IMR-90 (cell line): ENCODE measurements around the gene ILDR2. TPM values are rescaled to one million over a fixed set of nuclear protein-coding genes. Genes with fewer than 3 reads are reported as not detected.

Experiments
- ATAC-seq: fragments of 200-7000 bp; cut with Tn5 transposase; 2 replicates; pipeline ENCODE4 v1.9.1; 2020; ENCODE audit warnings: low read depth, mild to moderate bottlenecking, moderate library complexity
- Bru-seq: library from RNA; stranded (reverse); fragments of 400-500 nt; gene quantifications from one replicate; lab custom pipeline; 2021; lab: Mats Ljungman, UMichigan
- BruChase-seq, 2 experiments: library from RNA; stranded (reverse); fragments of 400-500 nt; gene quantifications; one replicate each; lab custom pipeline; 2021; lab: Mats Ljungman, UMichigan
- BruUV-seq: library from RNA; stranded (reverse); fragments of 400-500 nt; replicated peaks from 2 replicates; lab custom pipeline; 2021; lab: Mats Ljungman, UMichigan
- CTCF ChIA-PET: fragments of 300-600 bp; formaldehyde crosslinking; extraction: SDS; loops from one replicate; lab custom pipeline; 2021; ENCODE audit warnings: antibody characterized with exemption; lab: Yijun Ruan, JAX
- POLR2A ChIA-PET: fragments of 300-600 bp; sonication (Branson Sonifier 250); formaldehyde crosslinking; loops from one replicate; lab custom pipeline; 2022; ENCODE audit warnings: antibody characterized with exemption; ENCODE audit not compliant: unreplicated experiment; lab: Charles Lee
- DNase-seq: peaks from one replicate; pipeline ENCODE4 v3.0.0; 2013
- H2AFZ ChIP-seq: replicated peaks from 2 replicates; pipeline ENCODE3; 2013; ENCODE audit warnings: low read length, mild to moderate bottlenecking; ENCODE audit not compliant: poor library complexity
- H2AK5ac ChIP-seq: 2 replicates; pipeline ENCODE4 v1.6.1; 2013; ENCODE audit warnings: low read depth, low read length, inconsistent platforms
- H2AK9ac ChIP-seq: replicated peaks from 2 replicates; pipeline ENCODE3; 2013; ENCODE audit warnings: mild to moderate bottlenecking, low read depth, low read length, moderate library complexity; ENCODE audit not compliant: poor library complexity
- H2BK120ac ChIP-seq: 2 replicates; pipeline ENCODE4 v1.6.1; 2013; ENCODE audit warnings: low read depth, low read length, inconsistent platforms
- H2BK15ac ChIP-seq: 3 replicates; pipeline ENCODE4 v1.6.1; 2013; ENCODE audit warnings: low read depth, low read length, inconsistent platforms
- H2BK20ac ChIP-seq: 2 replicates; pipeline ENCODE4 v1.6.1; 2013; ENCODE audit warnings: low read depth, mild to moderate bottlenecking, inconsistent platforms, low read length, moderate library complexity
- H2BK5ac ChIP-seq: 2 replicates; pipeline ENCODE4 v1.6.1; 2013; ENCODE audit warnings: mild to moderate bottlenecking, low read depth, low read length, inconsistent platforms; ENCODE audit not compliant: poor library complexity, severe bottlenecking
- H3K14ac ChIP-seq: replicated peaks from 2 replicates; pipeline ENCODE4 v1.6.1; 2013; ENCODE audit warnings: low read depth, low read length, inconsistent platforms
- H3K18ac ChIP-seq: 2 replicates; pipeline ENCODE4 v1.6.1; 2013; ENCODE audit warnings: low read depth, low read length, control low read depth
- H3K23ac ChIP-seq: 2 replicates; pipeline ENCODE4 v1.6.1; 2013; ENCODE audit warnings: low read depth, low read length, inconsistent platforms
- H3K27ac ChIP-seq: 2 replicates; pipeline ENCODE4 v1.5.1; 2013; ENCODE audit warnings: mild to moderate bottlenecking, control low read depth, low read length; ENCODE audit not compliant: insufficient read depth
- H3K27me3 ChIP-seq: 2 replicates; pipeline ENCODE4 v1.6.1; 2013; ENCODE audit warnings: low read length; ENCODE audit not compliant: control insufficient read depth, insufficient read depth
- H3K36me3 ChIP-seq: 2 replicates; pipeline ENCODE4 v1.6.1; 2013; ENCODE audit warnings: low read length, mixed read lengths; ENCODE audit not compliant: control insufficient read depth, insufficient read depth
- H3K4ac ChIP-seq: 2 replicates; pipeline ENCODE4 v1.6.1; 2013; ENCODE audit warnings: low read depth, low read length, inconsistent platforms
- H3K4me1 ChIP-seq: 2 replicates; pipeline ENCODE4 v1.6.1; 2013; ENCODE audit warnings: low read length, mixed read lengths; ENCODE audit not compliant: control insufficient read depth, insufficient read depth
- H3K4me2 ChIP-seq: 2 replicates; pipeline ENCODE4 v1.6.1; 2013; ENCODE audit warnings: low read depth, mild to moderate bottlenecking, control low read depth, low read length, moderate library complexity
- H3K4me3 ChIP-seq: 2 replicates; pipeline ENCODE4 v1.5.1; 2013; ENCODE audit warnings: low read depth, mild to moderate bottlenecking, control low read depth, low read length, moderate library complexity; ENCODE audit not compliant: insufficient read depth
- H3K56ac ChIP-seq: 2 replicates; pipeline ENCODE4 v1.6.1; 2013; ENCODE audit warnings: low read length, inconsistent platforms; ENCODE audit not compliant: insufficient read depth; ENCODE audit errors: extremely low read depth
- H3K79me1 ChIP-seq, 2 experiments: 2 replicates each; pipeline ENCODE4 v1.6.1; 2013; ENCODE audit warnings: low read length in 2 of 2, inconsistent platforms in 1 of 2, low read depth in 1 of 2
- H3K9ac ChIP-seq: 2 replicates; pipeline ENCODE4 v1.6.1; 2013; ENCODE audit warnings: low read depth, low read length, control low read depth
- H3K9me1 ChIP-seq: 2 replicates; pipeline ENCODE4 v1.6.1; 2013; ENCODE audit warnings: low read length, inconsistent platforms; ENCODE audit not compliant: insufficient read depth
- H3K9me3 ChIP-seq: 2 replicates; pipeline ENCODE4 v1.6.1; 2013; ENCODE audit warnings: low read length; ENCODE audit not compliant: control insufficient read depth, insufficient read depth
- H4K20me1 ChIP-seq: 2 replicates; pipeline ENCODE4 v1.6.1; 2013; ENCODE audit warnings: low read length, inconsistent platforms; ENCODE audit not compliant: insufficient read depth
- H4K5ac ChIP-seq: 2 replicates; pipeline ENCODE4 v1.6.1; 2013; ENCODE audit warnings: mild to moderate bottlenecking, low read depth, low read length, control low read depth
- H4K8ac ChIP-seq, 2 experiments: 2 replicates each; pipeline ENCODE4 v1.6.1; 2013; ENCODE audit warnings: low read depth in 2 of 2, low read length in 2 of 2, control low read depth in 1 of 2, inconsistent platforms in 1 of 2
- H4K91ac ChIP-seq: 2 replicates; pipeline ENCODE4 v1.6.1; 2013; ENCODE audit warnings: low read depth, low read length, inconsistent platforms; ENCODE audit not compliant: insufficient read depth
- BHLHE40 ChIP-seq: fragments of 150-350 bp; IDR thresholded peaks from 2 replicates; pipeline ENCODE4 v1.6.1; 2016; ENCODE audit warnings: mild to moderate bottlenecking, low read depth, low read length
- RAD21 ChIP-seq: IDR thresholded peaks from 2 replicates; pipeline ENCODE4 v1.6.1; 2012; ENCODE audit warnings: low read length, improper control_type of control experiment
- WGBS, 2 experiments: methylation state at CpG; one replicate each; pipeline versions ENCODE4 v1.1.5 to v1.1.7; 2013; ENCODE audit warnings: missing lambda C conversion rate in 2 of 2; ENCODE audit not compliant: insufficient read length in 1 of 2; ENCODE audit errors: extremely low coverage in 2 of 2; 5-methylcytosine and 5-hydroxymethylcytosine counted together
- dilution Hi-C: fragments of 300-500 bp; cut with HindIII; formaldehyde crosslinking; loops from one replicate; pipeline ENCODE4 v1.14.3; 2018; ENCODE audit warnings: low sequenced_read_pairs; ENCODE audit not compliant: unreplicated experiment
- in situ Hi-C: fragments of 300-500 bp; cut with MboI; formaldehyde crosslinking; loops from 3 replicates; pipeline ENCODE4 v1.14.3; 2019; ENCODE audit warnings: low sequenced_read_pairs, inconsistent platforms, mixed read lengths
- intact Hi-C: fragments of 100-400 bp; cut with micrococcal nuclease; formaldehyde crosslinking; loops from 2 replicates; pipeline ENCODE4 v1.10.0; 2022
- long read RNA-seq: library from polyadenylated mRNA; unstranded; transcript quantifications from one replicate; pipeline ENCODE4 v2.0.0, GENCODE V29; 2021; ENCODE audit not compliant: unreplicated experiment
- polyA plus RNA-seq, 3 experiments: library from polyadenylated mRNA; depleted of rRNA; stranded (reverse); fragments of >200 nt; gene quantifications; 2 replicates each; pipeline ENCODE4 v1.2.3, GENCODE V29; 2012; ENCODE audit warnings: low replicate concordance in 1 of 3
- total RNA-seq: library from RNA; depleted of rRNA; stranded (reverse); fragments of >200 nt; gene quantifications from 2 replicates; pipeline ENCODE4 v1.2.3, GENCODE V29; 2012; rRNA removed
- TF ChIP-seq, protein P1 (sequence below): fragments of 150-350 bp; IDR thresholded peaks from 2 replicates; pipeline ENCODE4 v1.6.1; 2016; ENCODE audit warnings: low read depth, mild to moderate bottlenecking, low read length, moderate library complexity, borderline replicate concordance
- TF ChIP-seq, protein P2 (sequence below): conservative IDR thresholded peaks from 2 replicates; pipeline ENCODE4 v1.5.1; 2012; ENCODE audit warnings: mild to moderate bottlenecking, low read depth, low read length, improper control_type of control experiment
- TF ChIP-seq, protein P3 (sequence below): fragments of 150-350 bp; IDR thresholded peaks from 2 replicates; pipeline ENCODE4 v1.6.1; 2017; ENCODE audit warnings: mild to moderate bottlenecking, antibody characterized with exemption, low read length, low read depth

ILDR2 gene, protein sequence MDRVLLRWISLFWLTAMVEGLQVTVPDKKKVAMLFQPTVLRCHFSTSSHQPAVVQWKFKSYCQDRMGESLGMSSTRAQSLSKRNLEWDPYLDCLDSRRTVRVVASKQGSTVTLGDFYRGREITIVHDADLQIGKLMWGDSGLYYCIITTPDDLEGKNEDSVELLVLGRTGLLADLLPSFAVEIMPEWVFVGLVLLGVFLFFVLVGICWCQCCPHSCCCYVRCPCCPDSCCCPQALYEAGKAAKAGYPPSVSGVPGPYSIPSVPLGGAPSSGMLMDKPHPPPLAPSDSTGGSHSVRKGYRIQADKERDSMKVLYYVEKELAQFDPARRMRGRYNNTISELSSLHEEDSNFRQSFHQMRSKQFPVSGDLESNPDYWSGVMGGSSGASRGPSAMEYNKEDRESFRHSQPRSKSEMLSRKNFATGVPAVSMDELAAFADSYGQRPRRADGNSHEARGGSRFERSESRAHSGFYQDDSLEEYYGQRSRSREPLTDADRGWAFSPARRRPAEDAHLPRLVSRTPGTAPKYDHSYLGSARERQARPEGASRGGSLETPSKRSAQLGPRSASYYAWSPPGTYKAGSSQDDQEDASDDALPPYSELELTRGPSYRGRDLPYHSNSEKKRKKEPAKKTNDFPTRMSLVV
- total RNA-seq (under 0.01 TPM in 2 replicates), polyA plus RNA-seq (2012; rRNA removed) (not detected in 2 replicates), Bru-seq, nascent RNA (percentile 2 among the genes with signal in this experiment), BruChase-seq, experiment 1, labeled RNA remaining after a 6-hour chase (percentile 3 among the genes with signal in this experiment), BruChase-seq, experiment 2, labeled RNA remaining after a 2-hour chase (percentile 1 among the genes with signal in this experiment)
- polyA plus RNA-seq (2012; cell fraction: cytosol; rRNA removed), result 0.02 TPM in 1 of 2 replicates, not detected in the other
- not detected in 2 replicates for polyA plus RNA-seq (2012; cell fraction: nucleus; rRNA removed; ENCODE audit: low replicate concordance)
- long read RNA-seq, partial matches to known transcripts, result 1 of 1 reads
- long read RNA-seq, other reads (novel, unspliced or antisense), result 0 of 1 reads

DNA sequence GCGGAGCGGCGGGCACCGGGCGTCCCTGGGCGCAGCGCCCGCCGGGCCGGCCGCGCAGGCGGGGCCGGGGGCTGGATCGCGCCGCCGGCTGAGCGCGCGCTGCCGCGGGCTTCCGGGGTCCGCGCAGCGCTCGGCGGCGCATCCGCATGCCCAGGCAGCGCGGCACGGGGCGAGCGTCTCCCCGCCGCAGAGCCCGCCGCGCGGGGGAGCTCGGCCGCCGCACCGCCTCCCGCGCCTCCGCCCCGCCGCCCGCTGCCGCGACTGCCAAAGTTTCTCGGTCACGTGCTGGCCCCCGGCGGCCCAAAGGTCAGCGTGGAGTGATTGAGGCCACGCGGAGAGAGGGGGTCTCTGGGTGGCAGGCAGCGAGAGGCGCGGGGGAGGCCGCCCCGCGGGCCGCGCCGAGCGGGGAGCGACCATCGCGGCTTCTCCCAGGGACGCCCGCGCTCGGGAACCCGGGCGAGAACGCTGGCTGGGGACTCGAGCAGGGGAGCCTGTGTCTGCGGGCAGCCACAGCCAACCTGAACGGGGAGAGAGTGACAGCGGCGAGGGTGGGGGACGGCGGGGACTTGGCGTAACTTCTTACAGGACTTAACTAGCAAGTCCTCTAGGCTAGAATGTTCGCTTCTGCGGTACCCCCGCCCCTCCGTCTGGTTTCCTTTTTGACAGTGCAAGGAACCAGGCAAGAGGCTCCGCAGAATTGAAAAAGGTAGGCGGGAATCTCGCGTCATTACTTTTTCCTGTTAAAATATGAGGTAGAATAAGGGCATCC, at the start of gene ILDR2:
TSS of gene ILDR2 (minus strand) at position 180 of the 769 bp plus-strand sequence. CDS start 272 bp downstream, outside the sequence.
- CTCF ChIA-PET, result interaction anchor here (0.6 kb wide), 1 partner anchor 1895 kb away, joined by 4 read pairs; no protein-coding TSS in a partner anchor
- H3K4ac ChIP-seq, result no peak within 1 kb of the TSS
- POLR2A ChIA-PET, result no interaction called here

More for the DNA sequence above, at the start of gene ILDR2:
- dilution Hi-C loops, result no loop called here
- peak within 1 kb of the TSS; percentile 91 for H2AFZ ChIP-seq
- WGBS, 2 experiments, result 0% methylated on average over 3 of the region's 97 CpGs; no CpG with 5 or more reads in 1 of the 2 experiments
- peaks cover 39% of the 10 kb centered on the region for H3K27me3 ChIP-seq
- no peaks in the 10 kb centered on the region for H3K4me1 ChIP-seq
- H2AK5ac ChIP-seq, result no peak within 1 kb of the TSS
- no peak within 1 kb of the TSS for H2BK5ac ChIP-seq
- peak; percentile 92 for ATAC-seq
- no peak within 1 kb of the TSS for H3K14ac ChIP-seq
- no peak within 1 kb of the TSS for H4K91ac ChIP-seq
- DNase-seq, result peak; percentile 5
- H3K23ac ChIP-seq, result no peak within 1 kb of the TSS
- no peak within 1 kb of the TSS for H2BK120ac ChIP-seq
- no peak within 1 kb of the TSS for H3K18ac ChIP-seq
- peak within 1 kb of the TSS; percentile 87 for H3K4me2 ChIP-seq
- no peak within 1 kb of the TSS for H4K8ac ChIP-seq
- no peak within 1 kb of the TSS for H3K9ac ChIP-seq
- in situ Hi-C loops, result no loop called here
- H2BK20ac ChIP-seq, result no peak within 1 kb of the TSS
- peak within 1 kb of the TSS; percentile 74 for H3K4me3 ChIP-seq
- H2AK9ac ChIP-seq, result peak within 1 kb of the TSS; percentile 70
- intact Hi-C loops, result no loop called here
- TF ChIP-seq, protein P1, sequence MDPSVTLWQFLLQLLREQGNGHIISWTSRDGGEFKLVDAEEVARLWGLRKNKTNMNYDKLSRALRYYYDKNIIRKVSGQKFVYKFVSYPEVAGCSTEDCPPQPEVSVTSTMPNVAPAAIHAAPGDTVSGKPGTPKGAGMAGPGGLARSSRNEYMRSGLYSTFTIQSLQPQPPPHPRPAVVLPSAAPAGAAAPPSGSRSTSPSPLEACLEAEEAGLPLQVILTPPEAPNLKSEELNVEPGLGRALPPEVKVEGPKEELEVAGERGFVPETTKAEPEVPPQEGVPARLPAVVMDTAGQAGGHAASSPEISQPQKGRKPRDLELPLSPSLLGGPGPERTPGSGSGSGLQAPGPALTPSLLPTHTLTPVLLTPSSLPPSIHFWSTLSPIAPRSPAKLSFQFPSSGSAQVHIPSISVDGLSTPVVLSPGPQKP, result no peak
- no peak for TF ChIP-seq RAD21
- TF ChIP-seq, protein P2, sequence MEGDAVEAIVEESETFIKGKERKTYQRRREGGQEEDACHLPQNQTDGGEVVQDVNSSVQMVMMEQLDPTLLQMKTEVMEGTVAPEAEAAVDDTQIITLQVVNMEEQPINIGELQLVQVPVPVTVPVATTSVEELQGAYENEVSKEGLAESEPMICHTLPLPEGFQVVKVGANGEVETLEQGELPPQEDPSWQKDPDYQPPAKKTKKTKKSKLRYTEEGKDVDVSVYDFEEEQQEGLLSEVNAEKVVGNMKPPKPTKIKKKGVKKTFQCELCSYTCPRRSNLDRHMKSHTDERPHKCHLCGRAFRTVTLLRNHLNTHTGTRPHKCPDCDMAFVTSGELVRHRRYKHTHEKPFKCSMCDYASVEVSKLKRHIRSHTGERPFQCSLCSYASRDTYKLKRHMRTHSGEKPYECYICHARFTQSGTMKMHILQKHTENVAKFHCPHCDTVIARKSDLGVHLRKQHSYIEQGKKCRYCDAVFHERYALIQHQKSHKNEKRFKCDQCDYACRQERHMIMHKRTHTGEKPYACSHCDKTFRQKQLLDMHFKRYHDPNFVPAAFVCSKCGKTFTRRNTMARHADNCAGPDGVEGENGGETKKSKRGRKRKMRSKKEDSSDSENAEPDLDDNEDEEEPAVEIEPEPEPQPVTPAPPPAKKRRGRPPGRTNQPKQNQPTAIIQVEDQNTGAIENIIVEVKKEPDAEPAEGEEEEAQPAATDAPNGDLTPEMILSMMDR, result 0 out of 2 replicates have a peak, but pooled peaks have one; percentile 6
- TF ChIP-seq BHLHE40, result 0 out of 2 replicates have a peak, but pooled peaks have one; percentile 6
- TF ChIP-seq, protein P3, sequence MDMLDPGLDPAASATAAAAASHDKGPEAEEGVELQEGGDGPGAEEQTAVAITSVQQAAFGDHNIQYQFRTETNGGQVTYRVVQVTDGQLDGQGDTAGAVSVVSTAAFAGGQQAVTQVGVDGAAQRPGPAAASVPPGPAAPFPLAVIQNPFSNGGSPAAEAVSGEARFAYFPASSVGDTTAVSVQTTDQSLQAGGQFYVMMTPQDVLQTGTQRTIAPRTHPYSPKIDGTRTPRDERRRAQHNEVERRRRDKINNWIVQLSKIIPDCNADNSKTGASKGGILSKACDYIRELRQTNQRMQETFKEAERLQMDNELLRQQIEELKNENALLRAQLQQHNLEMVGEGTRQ, result peak; percentile 26; the same call in 1 of the 2 replicates
- H3K9me3 ChIP-seq, result no peaks in the 10 kb centered on the region
- no TSS peak for BruUV-seq
- H3K56ac ChIP-seq, result no peak within 1 kb of the TSS
- no peaks in the 10 kb centered on the region for H3K79me1 ChIP-seq
- H3K36me3 ChIP-seq, result no peaks in the 10 kb centered on the region
- H3K27ac ChIP-seq, result no peak within 1 kb of the TSS
- H3K9me1 ChIP-seq, result no peaks in the 10 kb centered on the region
- H4K20me1 ChIP-seq, result no peaks in the 10 kb centered on the region
- no peak within 1 kb of the TSS for H2BK15ac ChIP-seq
- H4K5ac ChIP-seq, result no peak within 1 kb of the TSS
